GM19438 (cell line): Measurements from ENCODE around the gene DENND1B.

Experiments
- ATAC-seq: cut with Tn5 transposase; IDR thresholded peaks from one replicate; pipeline ENCODE4 v1.9.1; 2021; ENCODE audit warnings: low read depth; ENCODE audit not compliant: unreplicated experiment

The DENND1B gene

GRCh38 chr1:197686702-197687355 is 88.5 kb downstream of the DENND1B start:
- no peak for ATAC-seq

- ATAC-seq = no peak
Measured at GRCh38 chr1:197686231-197686630, 89.0 kb downstream of the DENND1B start.

DNA sequence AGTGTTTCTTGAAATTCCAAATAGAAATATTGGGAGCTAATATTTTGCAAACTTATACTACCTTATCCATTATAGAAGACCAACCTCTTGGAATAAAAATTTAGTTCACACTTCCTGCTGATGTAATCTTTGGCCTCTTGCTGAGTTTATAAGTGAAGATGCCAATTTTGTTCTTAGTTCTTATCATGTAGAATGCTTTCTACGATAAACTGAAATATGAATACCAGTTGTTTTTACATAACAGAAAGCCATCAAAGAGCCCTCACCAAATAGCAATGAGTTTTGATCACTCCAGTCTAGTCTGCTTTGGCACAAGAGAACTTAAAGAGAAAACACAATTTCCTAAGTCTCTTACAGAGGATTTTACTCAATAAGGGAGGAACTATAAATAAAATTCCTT is 89.5 kb downstream of the DENND1B start:
- ATAC-seq = no peak

DNA sequence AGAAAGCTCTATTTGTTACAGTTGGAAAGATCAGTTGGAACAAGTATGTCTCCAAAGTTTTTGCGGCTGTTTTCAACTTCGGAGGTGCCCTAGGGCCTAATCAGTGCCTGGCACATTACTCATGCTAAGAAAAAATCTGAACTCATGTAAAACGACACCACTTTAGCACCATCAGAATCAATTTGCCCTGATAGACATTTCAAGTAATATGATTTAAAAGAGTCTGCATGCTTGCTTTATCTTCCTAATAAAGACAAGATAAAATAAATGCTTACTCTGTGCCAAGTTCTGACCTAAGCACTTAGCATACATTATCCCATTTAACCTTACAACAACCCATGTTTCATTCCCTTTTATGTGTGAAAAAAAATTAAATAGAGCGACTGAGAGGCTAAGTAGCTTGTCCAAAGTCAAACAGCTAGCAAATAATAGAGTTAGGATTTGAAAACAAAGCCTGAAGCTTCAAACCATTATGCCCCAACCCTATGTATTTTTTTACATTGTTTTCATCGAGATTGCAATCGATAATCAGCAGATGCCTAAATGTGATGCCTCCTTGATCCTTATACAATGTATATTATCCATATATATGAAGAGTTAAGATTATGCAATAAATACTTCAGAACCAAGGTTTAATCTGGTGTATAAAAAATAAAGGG is 91.3 kb downstream of the DENND1B start:
- no peak for ATAC-seq

DNA sequence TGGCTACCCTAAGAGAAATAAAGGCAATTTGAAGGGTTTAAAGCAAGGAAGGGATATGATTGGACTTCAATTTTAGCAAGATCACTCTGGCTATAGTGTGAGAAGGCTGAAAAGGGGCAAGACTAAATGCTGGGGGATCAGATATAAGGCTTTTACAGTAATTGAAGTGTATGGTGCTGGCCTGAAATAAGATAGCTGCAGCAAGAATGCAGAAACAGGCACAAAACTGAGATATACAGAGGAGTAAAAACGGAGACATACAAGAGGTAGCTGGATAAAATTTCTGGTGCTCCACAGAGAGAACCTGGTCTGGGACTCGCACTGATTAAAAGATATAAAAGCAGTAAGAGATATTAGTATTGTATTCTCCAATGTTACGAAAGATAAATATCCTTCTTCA is 92.0 kb downstream of the DENND1B start:
- ATAC-seq = no peak

GRCh38 chr1:197680311-197680710 is 95.0 kb downstream of the DENND1B start:
- ATAC-seq = no peak

DNA sequence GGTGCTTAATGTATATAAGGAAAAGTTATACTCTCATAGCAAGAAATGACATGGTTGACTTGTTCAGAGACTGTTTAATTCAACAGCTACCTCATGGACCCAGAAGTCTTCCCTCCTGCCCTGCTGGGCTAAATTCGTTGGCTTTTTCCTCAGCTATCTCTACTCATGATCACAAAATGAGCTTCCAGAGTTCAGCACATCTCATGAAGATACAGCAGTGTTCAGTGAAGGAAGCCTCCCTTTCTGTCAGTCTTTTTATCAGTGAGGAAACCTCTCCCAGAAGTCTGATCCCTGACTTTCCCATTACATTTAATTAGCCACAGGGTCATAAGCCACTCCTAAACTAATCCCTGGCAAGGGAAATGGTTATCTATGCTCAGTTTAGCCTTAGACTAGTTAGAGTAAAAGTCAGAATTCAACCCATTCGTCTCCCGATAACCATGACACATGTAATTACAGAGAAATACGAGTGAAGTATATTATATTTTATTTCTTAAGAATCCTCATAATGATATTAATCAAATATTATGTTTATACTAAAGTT is 97.5 kb downstream of the DENND1B start:
- no peak for ATAC-seq

DNA sequence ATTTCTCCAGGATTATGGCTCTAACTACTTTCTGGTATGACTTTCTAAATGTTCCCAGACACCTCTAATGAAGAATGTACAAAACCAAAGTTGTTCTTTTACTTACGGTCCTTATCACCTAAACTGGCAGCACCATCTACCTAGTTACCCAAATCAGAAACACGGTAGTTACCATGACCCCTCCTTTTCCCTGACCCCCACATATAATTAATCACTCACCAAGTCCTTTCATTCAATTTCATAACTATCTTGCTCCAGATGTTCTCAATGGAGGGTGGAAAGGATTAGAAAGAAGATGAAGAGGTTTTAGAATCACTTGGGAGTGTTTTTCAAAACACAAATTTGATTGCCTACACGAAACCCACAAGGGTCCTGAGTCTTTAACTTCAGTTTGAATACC is 98.0 kb downstream of the DENND1B start:
- ATAC-seq = no peak

- ATAC-seq = no peak
Measured at GRCh38 chr1:197675583-197676208, 99.6 kb downstream of the DENND1B start.

DNA sequence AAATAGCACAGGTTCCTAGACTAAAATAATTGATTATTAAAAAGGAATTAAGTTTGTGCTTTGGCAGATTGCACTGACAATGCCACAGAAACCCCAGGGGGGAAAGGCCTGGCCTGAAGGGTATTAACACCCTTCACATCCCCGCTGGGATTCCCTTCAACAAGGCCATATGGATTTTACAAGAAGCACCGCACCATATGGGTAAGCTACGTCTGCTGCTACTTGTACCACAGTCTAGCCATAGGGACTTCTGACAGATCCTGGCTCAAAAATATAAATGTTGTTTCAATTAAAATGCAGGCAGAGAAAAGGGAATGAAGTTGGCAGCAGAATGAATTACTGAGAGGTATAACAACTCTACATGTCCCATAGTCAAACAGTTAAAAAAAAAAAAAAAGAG is 101.0 kb downstream of the DENND1B start:
- no peak for ATAC-seq

DNA sequence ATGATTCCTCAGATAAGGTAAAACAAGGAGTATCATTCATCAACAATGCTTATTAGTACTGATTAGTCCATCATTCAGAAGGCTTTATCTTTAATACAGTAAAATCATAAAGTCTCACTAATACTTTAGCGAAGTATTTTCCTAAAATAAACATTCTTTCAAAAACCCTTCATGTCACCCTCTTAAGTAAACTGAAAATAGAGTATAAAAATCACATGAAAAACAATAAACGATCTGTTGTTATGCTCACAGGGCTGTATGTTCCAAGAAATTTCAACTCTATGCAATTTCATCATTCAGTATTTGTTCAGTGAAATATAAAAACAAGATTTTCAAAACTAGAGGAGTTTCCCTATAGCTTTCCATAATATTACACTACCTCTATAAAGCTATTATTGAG is 102.0 kb downstream of the DENND1B start:
- ATAC-seq = no peak

DNA sequence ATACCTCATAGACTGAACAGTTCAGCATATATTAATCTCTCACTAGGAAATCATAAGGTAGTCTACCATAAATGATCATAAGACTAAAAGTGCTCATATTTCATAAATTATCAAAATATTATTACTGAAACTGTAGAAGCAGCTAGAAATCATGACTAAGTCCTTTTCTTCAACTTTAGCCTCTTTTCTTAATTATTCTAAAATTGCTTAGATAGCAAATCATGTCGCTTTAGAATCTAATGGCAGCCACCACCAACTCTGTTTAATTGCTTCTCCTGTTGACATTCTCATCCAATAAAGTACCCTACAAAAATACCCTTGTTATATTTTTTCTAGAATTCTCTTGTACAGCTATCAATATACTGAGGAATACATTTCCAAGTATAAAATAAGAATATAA is 102.9 kb downstream of the DENND1B start:
- no peak for ATAC-seq

DNA sequence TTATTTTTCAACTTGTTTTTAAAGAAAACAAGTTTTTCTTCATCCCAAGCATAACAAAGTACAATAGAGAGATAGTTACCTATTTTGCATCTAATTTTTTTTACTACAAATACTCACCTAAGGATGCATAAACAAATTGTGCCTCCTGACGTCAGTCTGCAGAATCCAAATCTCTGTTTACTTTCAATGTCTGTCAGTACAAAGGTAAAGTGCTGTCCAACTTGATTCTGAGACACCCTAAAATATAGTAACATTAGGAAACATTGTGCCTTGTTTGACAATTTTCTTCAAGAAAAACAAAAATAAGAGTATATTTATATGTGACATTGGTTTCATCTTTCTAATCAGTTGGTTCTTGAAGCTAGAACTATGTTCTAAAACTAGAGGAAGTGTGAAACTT is 103.4 kb downstream of the DENND1B start:
- no peak for ATAC-seq

DNA sequence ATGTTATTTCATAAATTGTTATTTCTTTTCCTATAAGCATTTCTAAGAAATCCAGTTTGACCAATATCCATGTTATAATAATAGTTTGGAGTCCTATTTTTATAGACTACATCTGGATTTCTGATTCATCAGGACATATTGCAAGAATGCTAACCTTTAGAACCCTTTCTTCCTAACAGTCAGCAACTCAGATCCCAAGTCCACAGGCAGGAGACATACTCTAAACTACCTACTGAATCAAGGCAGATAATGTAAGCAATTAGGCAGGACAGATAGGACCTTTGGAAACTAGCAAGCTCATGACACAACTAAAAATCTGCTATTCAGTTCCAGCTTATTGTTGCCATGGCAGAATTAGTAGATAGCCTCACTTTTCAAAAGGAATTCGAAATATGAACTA is 104.1 kb downstream of the DENND1B start:
- no peak for ATAC-seq

DNA sequence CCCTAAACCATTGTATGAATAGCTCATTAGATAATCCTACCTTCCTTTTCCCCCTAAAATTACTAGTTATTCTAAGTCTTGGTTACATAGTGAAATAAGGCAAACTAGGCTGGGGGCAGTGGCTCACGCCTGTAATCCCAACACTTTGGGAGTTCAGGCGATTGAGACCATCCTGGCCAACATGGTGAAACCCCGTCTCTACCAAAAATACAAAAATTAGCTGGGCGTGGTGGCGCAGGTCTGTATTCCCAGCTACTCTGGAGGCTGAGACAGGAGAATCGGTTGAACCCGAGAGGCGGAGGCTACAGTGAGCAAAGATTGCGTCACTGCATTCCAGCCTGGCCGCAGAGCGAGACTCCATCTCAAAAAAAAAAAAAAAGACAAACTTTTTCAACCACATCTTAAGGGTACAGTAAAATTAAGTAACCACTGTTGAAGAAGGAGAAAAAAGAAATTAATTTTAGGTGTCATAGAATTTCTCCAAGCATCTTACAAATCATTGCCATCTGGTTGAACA is 108.5 kb downstream of the DENND1B start:
- ATAC-seq = no peak

DNA sequence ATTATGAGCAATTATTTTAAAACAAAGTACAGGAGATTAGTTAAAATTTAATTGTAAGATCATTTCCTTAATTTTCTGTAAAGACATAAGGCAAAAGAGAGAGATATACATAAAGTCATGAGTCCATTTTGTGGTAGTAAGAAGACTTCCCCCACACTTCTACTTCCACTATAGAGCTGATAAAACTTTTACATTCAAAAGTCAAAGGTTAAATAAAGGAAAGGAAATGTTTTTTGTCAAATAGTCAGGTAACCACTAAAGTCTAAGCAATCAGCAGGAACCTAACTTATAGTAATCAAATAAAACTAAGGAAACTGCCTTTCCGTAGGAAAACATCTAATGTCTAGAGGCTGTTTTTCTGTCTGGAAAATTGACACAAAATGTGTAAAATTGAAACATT is 110.9 kb downstream of the DENND1B start:
- ATAC-seq = no peak

DNA sequence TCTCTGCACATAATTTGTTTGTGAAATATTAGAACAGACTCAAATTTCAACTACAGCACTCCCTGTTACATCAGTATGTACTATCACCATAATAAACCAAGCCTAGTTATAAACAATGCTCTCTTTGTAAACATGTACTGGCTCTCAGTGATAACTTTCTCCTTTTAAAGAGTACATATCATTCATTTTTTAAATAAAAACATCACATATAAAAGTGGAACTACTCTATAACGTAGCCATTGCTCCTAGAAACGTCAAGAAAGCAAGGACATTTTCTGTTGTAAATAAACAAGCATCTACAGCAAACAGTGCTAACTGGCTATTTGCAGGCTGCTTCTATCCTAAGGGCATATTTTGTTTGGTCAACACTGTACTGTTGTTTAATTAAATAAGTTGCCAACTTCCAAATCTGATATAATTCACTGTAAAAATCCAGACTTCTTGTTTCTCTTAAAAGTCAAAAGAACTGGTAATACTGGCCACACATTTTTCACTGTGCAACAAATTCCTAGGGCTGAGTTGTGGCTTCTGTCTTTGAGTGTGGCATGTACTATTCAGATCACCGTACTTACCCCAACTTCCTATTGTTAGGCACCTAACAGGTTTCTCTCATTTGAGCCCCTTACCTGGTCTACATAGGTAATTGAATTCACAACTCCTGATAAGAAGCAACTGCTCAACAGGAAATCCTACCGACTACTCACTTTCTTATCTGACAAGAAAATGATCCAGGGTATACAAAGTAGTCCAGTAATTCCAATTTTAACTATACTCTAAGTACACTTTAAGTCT is 111.9 kb downstream of the DENND1B start:
- ATAC-seq = no peak

DNA sequence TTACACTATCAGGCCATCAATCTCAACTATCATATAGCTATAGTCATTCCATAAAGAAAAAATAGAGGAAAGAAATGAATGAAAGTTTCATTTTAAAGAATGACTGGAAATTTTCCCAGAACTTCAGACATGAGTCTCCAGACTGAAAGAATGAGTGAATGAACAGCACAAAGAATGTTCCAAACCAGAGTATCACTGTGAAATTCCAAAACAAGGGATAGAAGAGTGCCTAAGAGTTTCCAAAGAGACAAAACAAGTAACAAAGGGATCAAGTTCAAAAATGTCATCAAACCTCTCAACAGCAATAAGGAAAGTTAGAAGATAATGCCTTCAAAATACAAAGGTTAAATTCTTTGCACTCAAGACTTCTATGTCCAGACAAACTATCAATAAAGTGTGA is 114.9 kb downstream of the DENND1B start:
- ATAC-seq = no peak

DNA sequence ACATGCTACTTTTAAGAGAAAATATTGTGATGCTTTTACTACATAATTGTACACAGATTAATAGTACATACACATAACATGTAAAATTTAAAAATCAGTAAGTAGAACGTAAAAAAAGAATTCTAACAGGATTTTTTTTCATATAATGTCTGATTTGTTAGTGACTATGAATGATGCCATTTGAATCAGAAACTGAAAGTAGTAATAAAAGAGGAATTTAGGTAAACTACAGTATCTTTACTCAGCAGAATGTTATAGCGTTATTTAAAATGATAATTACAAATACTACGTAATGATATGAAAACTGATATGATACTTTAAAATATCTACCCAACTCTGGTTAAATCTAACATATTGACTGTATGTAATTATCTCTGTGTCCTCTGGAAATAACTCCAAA is 116.1 kb downstream of the DENND1B start:
- no peak for ATAC-seq

DNA sequence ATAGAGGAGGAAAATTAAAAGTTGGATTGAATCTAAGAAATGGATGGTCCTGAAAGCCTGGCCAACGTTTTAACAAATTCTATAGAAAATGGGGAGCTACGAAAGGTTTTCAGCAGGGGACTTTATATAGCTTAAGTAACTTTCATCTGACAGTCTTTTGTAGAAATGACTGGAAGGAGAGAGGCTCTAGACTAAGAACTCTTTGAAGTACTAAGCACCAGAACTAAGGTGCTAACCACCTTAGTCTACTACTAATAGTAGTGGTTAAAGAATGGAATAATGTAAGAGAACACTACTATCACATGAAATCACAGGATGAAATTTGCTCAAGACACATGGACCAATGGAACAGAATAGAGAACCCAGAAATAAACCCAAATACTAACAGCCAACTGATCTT is 126.1 kb downstream of the DENND1B start:
- ATAC-seq = no peak

DNA sequence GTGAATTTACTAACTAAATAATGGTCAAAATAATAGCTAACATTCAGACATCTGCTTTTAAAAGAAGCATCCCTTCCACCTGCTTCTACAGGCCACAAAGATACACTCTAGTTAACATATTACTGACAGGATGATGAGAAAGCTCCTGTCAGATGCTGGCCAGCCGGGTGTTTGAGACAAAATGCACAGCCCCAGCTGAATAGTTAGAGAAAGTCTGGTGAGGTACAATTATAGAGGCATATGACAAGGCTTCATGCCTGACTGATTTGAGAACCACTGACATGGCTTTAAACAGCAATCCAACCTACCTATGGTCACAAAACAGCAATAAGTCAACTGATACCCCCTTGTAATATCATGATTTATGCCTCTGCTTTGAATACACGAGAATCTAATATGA is 137.0 kb downstream of the DENND1B start:
- no peak for ATAC-seq
